Hematopoietic multipotent progenitor cell treated with erythropoietin and hydrocortisone succinate and interleukin-3 and kit ligand, for 4 days (in vitro differentiated cells): ENCODE measurements around the gene RNF223.

Experiments used
- DNase-seq: peaks from one replicate; pipeline ENCODE4 v3.0.0-alpha.2; 2015

Gene RNF223

GRCh38 chr1:1024149-1024770 is 49.8 kb downstream of the RNF223 start:
- peak; percentile 63 for DNase-seq

- no peak for DNase-seq
These were observed 50.4 kb downstream of the RNF223 start for GRCh38 chr1:1023700-1024099.

GRCh38 chr1:1022302-1023009 is 51.6 kb downstream of the RNF223 start:
- DNase-seq = peak; percentile 48

GRCh38 chr1:1021920-1022259 is 52.2 kb downstream of the RNF223 start:
- no peak for DNase-seq

- peak; percentile 62 for DNase-seq
These were observed 52.8 kb downstream of the RNF223 start for GRCh38 chr1:1021010-1021919.
